ENCODE results near the gene AGAP9.
"Not testable (repeated sequence)": the region's sequence is repeated elsewhere in the genome, so short reads cannot be mapped to it uniquely, and the experiment has no call there.

The AGAP9 gene

DNA sequence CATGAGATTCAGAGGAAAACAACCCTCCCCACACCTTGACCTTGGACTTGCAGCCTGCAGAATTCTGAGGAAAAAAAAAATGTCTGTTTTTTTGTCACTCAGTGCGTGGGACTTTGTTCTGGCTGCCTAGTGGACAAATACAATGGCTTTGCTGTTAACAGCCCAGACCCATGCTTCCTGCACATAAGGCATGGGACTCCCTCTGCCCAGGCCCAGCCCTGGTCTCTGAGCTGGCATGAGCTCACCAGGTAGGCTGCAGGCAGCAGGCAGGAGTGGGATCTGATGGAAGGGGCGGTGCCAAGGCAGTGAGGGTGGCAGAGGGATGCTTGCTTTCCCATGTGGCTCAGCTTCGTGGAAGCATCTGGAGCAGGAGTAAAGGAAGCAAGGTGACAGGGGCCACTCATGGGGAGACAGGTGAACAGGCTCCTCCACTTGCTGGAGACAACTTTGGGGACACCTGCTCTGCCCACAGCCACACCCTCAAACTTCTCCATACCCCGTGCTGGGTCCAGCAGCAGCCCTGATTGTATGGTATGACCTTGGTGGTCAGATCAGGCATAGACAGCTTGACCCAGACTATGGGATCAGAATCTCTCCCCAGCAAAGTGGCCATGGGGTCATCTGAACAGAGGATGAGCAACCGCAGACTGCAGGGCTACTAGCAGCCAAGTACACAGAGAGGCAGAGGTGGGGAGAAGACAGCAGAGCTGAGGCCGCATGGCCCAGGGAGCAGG is 66.5 kb downstream of the AGAP9 start:
- no peak for DNase-seq

DNA sequence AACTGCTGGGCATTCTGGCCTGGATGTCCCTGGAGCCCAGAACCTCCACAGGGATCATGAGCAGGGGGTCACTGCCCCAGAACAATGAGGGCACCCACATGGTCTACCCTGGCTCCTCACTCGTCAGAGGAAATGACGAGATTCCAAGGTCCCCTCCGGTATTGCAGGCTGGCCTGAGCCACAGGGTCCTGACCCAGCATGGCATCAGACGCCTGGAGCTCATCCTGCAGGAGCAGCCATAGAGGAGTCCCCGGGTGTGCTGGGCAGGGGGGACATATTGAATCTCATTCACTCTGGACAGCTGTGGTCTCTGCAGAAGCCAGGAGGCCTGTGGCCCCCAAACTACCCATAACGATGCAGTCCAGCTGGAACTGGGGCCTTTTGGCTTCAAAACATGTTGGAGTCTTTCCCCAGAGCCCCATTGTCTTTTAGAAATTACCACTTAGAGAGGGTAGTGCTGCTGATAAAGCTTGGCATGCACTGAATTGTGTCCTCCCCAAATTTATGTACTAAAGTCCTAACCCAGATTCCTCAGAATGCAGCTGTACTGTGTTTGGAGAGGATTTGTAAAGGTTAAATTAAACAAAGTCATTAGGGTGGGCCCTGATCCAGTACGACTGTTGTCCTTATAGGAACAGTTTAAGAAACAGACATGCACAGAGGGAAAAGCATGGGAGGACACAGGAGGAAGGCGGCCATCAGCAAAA is 67.2 kb downstream of the AGAP9 start:
- DNase-seq: no peak

DNA sequence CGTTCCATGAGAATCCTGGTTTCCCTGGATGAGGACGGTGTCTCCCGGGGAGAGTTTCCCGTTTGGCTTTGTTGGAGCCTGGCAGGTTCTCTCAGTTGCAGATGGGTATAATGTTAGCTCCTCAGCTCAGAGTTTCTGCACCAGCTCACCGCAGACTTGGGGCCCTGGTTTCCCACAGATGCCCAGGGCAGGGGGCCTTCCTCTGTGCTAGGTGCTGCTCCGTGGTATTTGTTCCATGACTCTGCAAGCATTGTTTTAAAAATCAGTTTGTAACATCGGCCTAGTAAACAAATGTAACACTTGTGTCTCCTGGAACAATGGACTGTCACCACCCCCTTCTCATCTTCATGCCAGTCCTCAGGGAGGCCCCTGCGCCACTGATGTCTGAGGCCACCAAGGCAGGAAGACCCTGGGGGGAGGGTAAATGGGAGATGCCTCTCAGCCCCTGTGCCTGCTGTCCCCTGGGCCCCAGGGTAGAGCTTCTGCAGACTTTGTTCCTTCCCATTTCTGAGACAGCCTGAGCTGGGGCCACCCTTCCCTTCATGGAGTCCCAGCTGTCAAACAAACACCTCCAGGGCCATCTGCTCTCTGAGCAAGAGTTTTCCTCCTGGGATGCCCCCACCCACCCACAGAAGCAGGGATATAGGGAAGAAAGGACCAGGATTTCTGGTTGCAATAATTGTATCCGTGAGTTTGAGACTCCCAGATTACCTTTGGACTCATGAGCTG is 67.9 kb downstream of the AGAP9 start:
- DNase-seq: not testable (repeated sequence)

DNA sequence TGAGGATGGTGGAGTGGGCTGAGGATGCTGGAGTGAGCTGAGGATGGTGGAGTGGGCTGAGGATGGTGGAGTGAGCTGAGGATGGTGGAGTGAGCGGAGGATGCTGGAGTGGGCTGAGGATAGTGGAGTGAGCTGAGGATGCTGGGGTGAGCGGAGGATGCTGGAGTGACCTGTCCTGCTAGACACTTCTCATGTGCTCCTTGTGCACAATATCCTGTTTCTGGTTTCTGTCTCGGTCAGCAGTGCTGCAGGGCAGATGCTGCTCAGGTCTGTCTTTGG is 68.7 kb downstream of the AGAP9 start:
- no peak for DNase-seq

DNA sequence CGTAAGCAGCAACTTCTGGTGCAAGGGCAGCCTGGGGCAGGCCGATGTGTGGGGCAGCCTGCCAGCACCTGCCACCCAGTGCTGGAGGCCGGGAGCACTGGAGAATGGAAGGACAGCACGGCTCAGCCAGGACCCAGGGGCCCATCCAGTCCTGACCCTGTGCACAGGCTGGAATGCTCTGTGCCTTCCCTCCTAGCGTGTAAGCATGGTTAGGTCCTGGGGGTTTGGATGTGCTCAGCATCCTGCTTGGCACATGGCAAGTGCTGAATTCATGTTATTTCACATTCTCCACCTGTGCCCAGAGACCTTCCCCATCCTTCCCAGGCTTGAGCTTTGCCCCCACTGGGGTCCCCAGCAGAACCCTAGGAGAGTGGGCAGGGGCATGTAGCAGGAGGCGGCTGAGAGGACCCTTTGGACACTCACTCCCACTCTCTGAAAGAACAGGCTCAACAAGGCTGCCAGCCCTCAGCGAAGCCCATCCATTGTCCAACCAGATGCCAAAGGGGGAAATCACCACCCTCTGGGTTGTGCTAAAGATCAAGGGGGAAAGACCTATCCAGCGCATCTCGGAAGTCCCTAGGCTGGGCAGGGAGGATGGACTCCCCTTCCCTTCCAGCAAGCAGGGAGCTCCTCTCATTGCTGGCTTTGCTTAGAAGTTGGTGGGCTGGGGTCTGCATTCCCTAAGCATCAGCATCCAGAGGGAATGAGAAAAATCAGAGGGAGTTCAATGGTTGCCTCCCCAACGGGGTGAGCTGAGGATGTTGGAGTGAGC is 69.2 kb downstream of the AGAP9 start:
- no peak for DNase-seq

DNA sequence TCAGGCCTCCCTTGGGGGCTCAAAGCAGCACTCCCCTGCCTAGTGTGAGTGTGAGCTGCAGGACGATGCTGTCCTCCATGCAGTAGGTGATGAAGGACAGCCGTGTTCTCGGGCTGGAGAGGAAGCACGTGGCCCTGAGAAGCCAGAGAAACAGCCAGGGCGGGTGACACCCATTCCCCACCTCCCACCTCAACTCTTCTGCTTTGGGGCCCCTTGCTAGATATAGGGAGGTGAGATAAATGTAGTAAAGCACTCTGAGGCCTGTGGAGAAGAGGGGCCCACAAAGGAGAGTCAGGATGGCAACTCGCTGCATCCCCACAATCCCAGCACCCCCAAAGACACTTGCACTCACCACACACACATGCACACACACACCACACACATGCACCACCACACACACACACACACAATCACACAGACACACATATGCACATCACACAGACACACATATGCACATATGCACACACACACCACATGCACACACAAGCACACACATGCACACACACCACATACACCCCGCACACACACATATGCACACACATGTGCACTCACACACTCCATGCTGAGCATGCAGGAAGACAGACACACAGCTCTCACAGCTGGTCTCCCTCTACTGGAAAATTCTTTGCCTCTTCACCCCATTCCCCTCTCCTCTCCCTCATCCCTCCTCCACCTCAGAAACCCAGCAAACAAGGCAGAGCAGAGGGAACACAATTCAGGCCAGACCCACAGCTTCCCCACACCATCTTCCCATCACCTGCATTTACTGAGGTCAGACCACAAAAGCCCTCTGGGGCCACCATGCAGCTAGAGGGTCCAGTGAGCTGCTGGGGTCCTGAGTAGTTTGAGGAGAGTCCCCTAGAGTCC is 70.1 kb downstream of the AGAP9 start:
- DNase-seq: no peak

DNA sequence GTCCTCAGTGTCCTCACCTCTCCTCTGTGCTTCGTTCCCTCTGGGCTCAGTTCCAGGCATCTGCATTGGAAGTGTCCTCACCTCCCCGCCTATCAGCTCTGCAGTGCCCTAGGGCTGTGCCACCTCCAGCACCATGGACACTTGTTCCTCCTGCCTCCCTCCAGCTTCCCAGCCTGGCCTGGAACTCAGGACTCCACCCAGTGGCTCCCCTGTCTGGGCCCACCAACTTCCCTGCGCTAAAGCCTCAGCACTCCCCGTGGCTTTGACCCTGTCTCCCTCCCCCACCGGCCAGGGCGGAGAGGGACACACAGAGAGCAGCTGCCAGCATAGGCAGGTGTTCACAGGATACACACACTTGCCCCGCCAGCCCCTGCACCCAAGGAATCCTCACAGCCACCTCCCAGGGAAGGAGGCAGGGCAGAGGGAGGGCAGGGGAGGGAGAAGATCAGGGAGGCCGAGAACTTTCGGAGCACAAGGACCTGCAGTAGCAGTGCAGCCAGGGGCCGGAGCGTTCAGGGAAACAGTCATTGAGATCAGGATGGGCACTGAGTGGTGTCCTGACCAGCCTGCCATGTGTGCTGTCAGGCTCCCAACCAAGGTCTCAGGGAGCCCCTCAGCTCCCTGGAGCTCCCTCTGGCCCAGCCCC is 70.8 kb downstream of the AGAP9 start:
- no peak for DNase-seq

DNA sequence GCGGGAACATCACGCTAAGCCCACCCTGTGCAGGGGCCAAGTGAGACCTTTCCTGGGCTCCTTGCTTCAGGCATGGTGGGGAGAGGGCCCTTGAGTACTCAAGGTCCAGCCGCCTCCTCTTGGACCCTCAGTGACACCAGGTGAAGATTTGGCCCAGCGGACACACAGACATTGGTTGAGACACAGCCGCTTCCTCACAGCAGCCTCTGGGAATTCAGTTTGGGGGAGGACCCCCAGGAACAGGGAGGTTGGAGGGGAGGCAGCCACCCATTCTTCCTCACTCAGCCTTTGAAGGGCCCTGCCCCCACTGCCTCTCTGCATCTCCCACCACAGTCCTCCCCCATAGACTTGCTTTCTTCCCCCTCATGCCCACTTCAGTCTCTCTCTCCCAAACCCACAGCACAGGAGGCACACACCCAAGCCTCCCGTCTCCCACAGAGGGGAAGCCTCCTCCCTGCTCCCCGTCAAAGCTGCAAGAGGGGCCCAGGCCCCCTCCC is 71.4 kb downstream of the AGAP9 start:
- DNase-seq: no peak

All from NCI-H2029 treated with DMSO at 0.1 percent for 48 hours (cell line).